Trophoblast cell (in vitro differentiated cells and primary cell): ENCODE data around the gene GHR.
A peak's percentile ranks its signal among the peaks of the same experiment; 100 is the strongest.
"Not testable (repeated sequence)": the region's sequence is repeated elsewhere in the genome, so short reads cannot be mapped to it uniquely, and the experiment has no call there.

Experiments used
- DNase-seq, 2 donors: peaks; one replicate each; pipeline ENCODE4 v3.0.0-alpha.2; 2016
- H2AFZ ChIP-seq: 2 replicates; pipeline ENCODE4 v1.6.1; 2013; ENCODE audit warnings: low read length, moderate library complexity, mild to moderate bottlenecking; ENCODE audit not compliant: insufficient read depth, poor library complexity
- H2AK5ac ChIP-seq: 2 replicates; pipeline ENCODE4 v1.6.1; 2013; ENCODE audit warnings: mild to moderate bottlenecking, low read length
- H2BK120ac ChIP-seq: 2 replicates; pipeline ENCODE4 v1.6.1; 2013; ENCODE audit warnings: low read length, mild to moderate bottlenecking, moderate library complexity; ENCODE audit not compliant: insufficient read depth, poor library complexity
- H2BK12ac ChIP-seq: 2 replicates; pipeline ENCODE4 v1.6.1; 2013; ENCODE audit warnings: mild to moderate bottlenecking, low read length, moderate library complexity
- H2BK5ac ChIP-seq: 2 replicates; pipeline ENCODE4 v1.6.1; 2013; ENCODE audit warnings: low read length, low read depth, moderate library complexity, mild to moderate bottlenecking; ENCODE audit not compliant: poor library complexity
- H3K14ac ChIP-seq: 2 replicates; pipeline ENCODE4 v1.6.1; 2013; ENCODE audit warnings: mild to moderate bottlenecking, low read length
- H3K18ac ChIP-seq: 2 replicates; pipeline ENCODE4 v1.6.1; 2013; ENCODE audit warnings: mild to moderate bottlenecking, low read length
- H3K23ac ChIP-seq: 2 replicates; pipeline ENCODE4 v1.6.1; 2013; ENCODE audit warnings: low read length
- H3K27ac ChIP-seq: 2 replicates; pipeline ENCODE4 v1.5.1; 2013; ENCODE audit warnings: low read depth, mild to moderate bottlenecking, inconsistent platforms, low read length, moderate library complexity
- H3K27me3 ChIP-seq: 2 replicates; pipeline ENCODE4 v1.6.1; 2013; ENCODE audit warnings: inconsistent platforms, mild to moderate bottlenecking, low read length, moderate library complexity; ENCODE audit not compliant: insufficient read depth
- H3K36me3 ChIP-seq, 2 experiments: 1 replicate in 1 of 2; 2 replicates in 1 of 2; pipeline ENCODE4 v1.6.1; 2013; ENCODE audit warnings: low read length in 2 of 2, mild to moderate bottlenecking in 2 of 2, moderate library complexity in 1 of 2; ENCODE audit not compliant: insufficient read depth in 2 of 2, control insufficient read depth in 1 of 2
- H3K4ac ChIP-seq: 2 replicates; pipeline ENCODE4 v1.6.1; 2013; ENCODE audit warnings: low read depth, mild to moderate bottlenecking, low read length, moderate library complexity
- H3K4me1 ChIP-seq, 2 experiments: 1 replicate in 1 of 2; 2 replicates in 1 of 2; pipeline ENCODE4 v1.6.1; 2013; ENCODE audit warnings: low read length in 2 of 2, mild to moderate bottlenecking in 2 of 2, moderate library complexity in 1 of 2; ENCODE audit not compliant: insufficient read depth in 2 of 2, control insufficient read depth in 1 of 2
- H3K4me2 ChIP-seq: 2 replicates; pipeline ENCODE4 v1.6.1; 2013; ENCODE audit warnings: inconsistent platforms, mild to moderate bottlenecking, low read length, moderate library complexity
- H3K4me3 ChIP-seq: 2 replicates; pipeline ENCODE4 v1.5.1; 2013; ENCODE audit warnings: mild to moderate bottlenecking, low read depth, low read length, inconsistent platforms
- H3K79me1 ChIP-seq: one replicate; pipeline ENCODE4 v1.6.1; 2013; ENCODE audit warnings: low read length
- H3K79me2 ChIP-seq: 2 replicates; pipeline ENCODE4 v1.6.1; 2013; ENCODE audit warnings: low read length, mild to moderate bottlenecking; ENCODE audit not compliant: control insufficient read depth, insufficient read depth, poor library complexity
- H3K9ac ChIP-seq: 2 replicates; pipeline ENCODE4 v1.6.1; 2013; ENCODE audit warnings: mild to moderate bottlenecking, low read length
- H3K9me3 ChIP-seq: 2 replicates; pipeline ENCODE4 v1.6.1; 2013; ENCODE audit warnings: low read depth, mild to moderate bottlenecking, control low read depth, inconsistent platforms, low read length; ENCODE audit not compliant: insufficient read depth
- H4K12ac ChIP-seq: 2 replicates; pipeline ENCODE4 v1.6.1; 2013; ENCODE audit warnings: low read depth, mild to moderate bottlenecking, low read length, moderate library complexity
- H4K8ac ChIP-seq: 2 replicates; pipeline ENCODE4 v1.6.1; 2013; ENCODE audit warnings: low read depth, mild to moderate bottlenecking, low read length, moderate library complexity
- H4K91ac ChIP-seq: one replicate; pipeline ENCODE4 v1.6.1; 2013; ENCODE audit warnings: low read depth, mild to moderate bottlenecking, low read length, moderate library complexity
- WGBS: extraction: QIAGEN DNeasy Blood & Tissue Kit; methylation state at CpG from one replicate; pipeline ENCODE4 v1.1.7; 2013; ENCODE audit warnings: missing lambda C conversion rate; ENCODE audit not compliant: insufficient read length, insufficient coverage; ENCODE audit errors: extremely low coverage; 5-methylcytosine and 5-hydroxymethylcytosine counted together

GHR gene

DNA sequence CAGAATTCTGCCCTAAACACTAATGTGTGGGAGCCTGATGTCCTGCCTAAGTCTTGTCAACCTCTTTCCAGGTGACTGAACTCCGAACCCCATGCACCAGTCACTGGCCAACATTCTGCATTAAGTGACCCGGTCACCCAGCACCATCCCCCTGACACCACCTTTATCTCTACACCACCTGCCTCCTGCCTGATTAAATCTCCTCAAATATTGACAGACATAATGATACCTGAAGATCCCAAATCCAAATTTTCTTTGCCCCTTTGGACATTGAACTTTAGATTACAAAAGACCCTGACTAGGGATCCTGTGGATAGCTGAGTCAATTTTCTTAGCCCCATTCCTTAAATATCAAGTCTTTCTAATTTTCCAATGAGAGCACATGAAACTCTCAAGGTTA lies 150.1 kb downstream of the GHR start:
- H2BK5ac ChIP-seq: no peak overlapping the region

DNA sequence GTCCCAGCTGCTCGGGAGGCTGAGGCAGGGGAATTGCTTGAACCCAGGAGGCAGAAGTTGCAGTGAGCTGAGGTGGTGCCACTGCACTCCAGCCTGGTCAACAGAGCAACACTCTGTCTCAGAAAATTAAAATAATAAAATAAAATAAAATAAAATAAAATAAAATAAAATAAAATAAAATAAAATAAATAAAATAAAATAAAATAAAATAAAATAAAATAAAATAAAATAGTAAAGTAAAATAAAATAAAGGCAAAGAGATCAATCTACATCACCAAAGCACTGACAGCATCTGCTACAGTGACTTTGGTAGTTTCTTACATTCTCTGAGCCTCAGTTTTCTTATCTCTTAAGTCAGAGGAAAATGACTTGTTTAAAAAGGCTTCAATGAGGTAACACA lies 152.7 kb downstream of the GHR start:
- H3K79me1 ChIP-seq, H3K4me1 ChIP-seq, H2AK5ac ChIP-seq, H3K18ac ChIP-seq, H2AFZ ChIP-seq, H2BK120ac ChIP-seq, H2BK5ac ChIP-seq, H3K14ac ChIP-seq, H3K4me2 ChIP-seq, H3K4ac ChIP-seq, H4K8ac ChIP-seq, H3K27me3 ChIP-seq, H3K9ac ChIP-seq, DNase-seq, H4K12ac ChIP-seq, H3K23ac ChIP-seq, H2BK12ac ChIP-seq, H3K79me2 ChIP-seq, H3K4me3 ChIP-seq, H3K9me3 ChIP-seq, H4K91ac ChIP-seq, H3K27ac ChIP-seq, H3K36me3 ChIP-seq: not testable (repeated sequence)
- no CpG with 5 or more reads among the region's 1 CpG for WGBS

More for the DNA sequence above, 150.1 kb downstream of the GHR start:
- H3K9ac ChIP-seq: no peak overlapping the region
- H3K4me2 ChIP-seq: no peak overlapping the region
- H4K12ac ChIP-seq: no peak overlapping the region
- no peak overlapping the region for H4K91ac ChIP-seq
- no peak overlapping the region for H3K4me3 ChIP-seq
- H2AFZ ChIP-seq: no peak overlapping the region
- H3K36me3 ChIP-seq: no peaks in the 10 kb centered on the region
- no peaks in the 10 kb centered on the region for H3K79me2 ChIP-seq
- no peak overlapping the region for H3K18ac ChIP-seq
- no peaks in the 10 kb centered on the region for H3K9me3 ChIP-seq
- H3K27me3 ChIP-seq: no peaks in the 10 kb centered on the region
- H3K4me1 ChIP-seq: no peaks in the 10 kb centered on the region
- no CpG with 5 or more reads among the region's 2 CpGs for WGBS
- DNase-seq: no peak
- H3K14ac ChIP-seq: no peak overlapping the region
- H3K23ac ChIP-seq: no peak overlapping the region
- no peaks in the 10 kb centered on the region for H3K79me1 ChIP-seq
- H3K27ac ChIP-seq: no peak overlapping the region
- no peak overlapping the region for H4K8ac ChIP-seq
- no peak overlapping the region for H2AK5ac ChIP-seq
- H2BK12ac ChIP-seq: no peak overlapping the region
- no peak overlapping the region for H2BK120ac ChIP-seq
- no peak overlapping the region for H3K4ac ChIP-seq

DNA sequence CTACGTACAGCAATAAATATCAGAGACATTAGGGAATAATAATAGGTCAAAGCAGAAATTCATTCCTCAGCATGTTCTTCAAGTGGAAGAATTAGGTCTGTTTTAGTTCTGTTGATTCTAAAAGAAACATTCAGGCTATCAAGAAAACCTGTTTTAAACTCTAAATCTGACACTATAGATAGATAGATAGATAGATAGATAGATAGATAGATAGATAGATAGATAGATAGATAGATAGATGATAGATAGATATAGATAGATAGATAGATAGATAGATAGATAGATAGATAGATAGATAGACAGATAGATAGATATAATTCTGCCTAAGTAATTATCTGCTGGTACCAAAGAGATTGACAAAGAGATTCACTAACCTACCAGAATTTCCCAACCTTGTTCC lies 155.7 kb downstream of the GHR start:
- H3K18ac ChIP-seq, H3K36me3 ChIP-seq, H3K27me3 ChIP-seq, H2AK5ac ChIP-seq, H2BK12ac ChIP-seq, H4K12ac ChIP-seq, H3K79me2 ChIP-seq, H3K14ac ChIP-seq, H2BK120ac ChIP-seq, H4K91ac ChIP-seq, H4K8ac ChIP-seq, H2BK5ac ChIP-seq, H3K4ac ChIP-seq, H3K27ac ChIP-seq, H3K23ac ChIP-seq, H3K4me3 ChIP-seq, H3K4me2 ChIP-seq, H3K79me1 ChIP-seq, H2AFZ ChIP-seq, H3K9me3 ChIP-seq, DNase-seq, H3K4me1 ChIP-seq, H3K9ac ChIP-seq: not testable (repeated sequence)
- WGBS: no CpG with 5 or more reads among the region's 1 CpG

GRCh38 chr5:42579320-42579719 lies 156.1 kb downstream of the GHR start:
- Histone ChIP-seq H3K4ac (no peak overlapping the region), H4K8ac (no peak overlapping the region), H3K4me1 (no peaks in the 10 kb centered on the region), H3K79me2 (no peaks in the 10 kb centered on the region), H2BK5ac (no peak overlapping the region), H4K12ac (no peak overlapping the region), H3K4me2 (no peak overlapping the region), H2AK5ac (no peak overlapping the region), H3K14ac (no peak overlapping the region), H3K79me1 (no peaks in the 10 kb centered on the region), H2BK120ac (no peak overlapping the region), H3K27ac (no peak overlapping the region), H3K23ac (no peak overlapping the region), H4K91ac (no peak overlapping the region), H3K9ac (no peak overlapping the region), H3K18ac (no peak overlapping the region), H3K36me3 (no peaks in the 10 kb centered on the region), H3K9me3 (peaks cover 8% of the 10 kb centered on the region), H3K27me3 (no peaks in the 10 kb centered on the region), H2BK12ac (no peak overlapping the region), H2AFZ (no peak overlapping the region), H3K4me3 (no peak overlapping the region)
- peak; percentile 14 to 86 for DNase-seq
- WGBS: no CpG with 5 or more reads among the region's 1 CpG
